ENCODE results near the gene ADAMTS12. TPM values are rescaled to one million over a fixed set of nuclear protein-coding genes. Genes with fewer than 3 reads are reported as not detected.

ADAMTS12 gene
- total and polyA plus RNA-seq, 2 of the 8 experiments (the other 6 are each of a cell fraction or from before 2014, with no cell fraction given), result 6.4 to 12.8 TPM

DNA sequence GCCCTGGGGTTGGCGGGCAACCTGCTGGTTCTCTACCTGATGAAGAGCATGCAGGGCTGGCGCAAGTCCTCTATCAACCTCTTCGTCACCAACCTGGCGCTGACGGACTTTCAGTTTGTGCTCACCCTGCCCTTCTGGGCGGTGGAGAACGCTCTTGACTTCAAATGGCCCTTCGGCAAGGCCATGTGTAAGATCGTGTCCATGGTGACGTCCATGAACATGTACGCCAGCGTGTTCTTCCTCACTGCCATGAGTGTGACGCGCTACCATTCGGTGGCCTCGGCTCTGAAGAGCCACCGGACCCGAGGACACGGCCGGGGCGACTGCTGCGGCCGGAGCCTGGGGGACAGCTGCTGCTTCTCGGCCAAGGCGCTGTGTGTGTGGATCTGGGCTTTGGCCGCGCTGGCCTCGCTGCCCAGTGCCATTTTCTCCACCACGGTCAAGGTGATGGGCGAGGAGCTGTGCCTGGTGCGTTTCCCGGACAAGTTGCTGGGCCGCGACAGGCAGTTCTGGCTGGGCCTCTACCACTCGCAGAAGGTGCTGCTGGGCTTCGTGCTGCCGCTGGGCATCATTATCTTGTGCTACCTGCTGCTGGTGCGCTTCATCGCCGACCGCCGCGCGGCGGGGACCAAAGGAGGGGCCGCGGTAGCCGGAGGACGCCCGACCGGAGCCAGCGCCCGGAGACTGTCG is 45.4 kb upstream of the ADAMTS12 start:
- 93% methylated on average over 51 of the region's 54 CpGs; no CpG with 5 or more reads in 1 of the 2 experiments for WGBS, 2 experiments (ENCODE audit: extremely low coverage in 1 of 2, insufficient coverage in 1 of 2, insufficient read length in 1 of 2, insufficient replicate concordance in 2 of 2, low coverage in 1 of 2, low lambda C conversion rate in 2 of 2, missing lambda C conversion rate in 1 of 2)
- peak overlapping the region; percentile 82 to 98; a peak in 2 of 4 replicates for H3K4me2 ChIP-seq (ENCODE audit: insufficient read depth in 1 of 2, low read depth in 2 of 2, low read length in 2 of 2)

More for the DNA sequence above, 45.4 kb upstream of the ADAMTS12 start:
- H4K5ac ChIP-seq (ENCODE audit: insufficient read length, low read depth, low read length), result no peak overlapping the region
- no peak overlapping the region for H2AFZ ChIP-seq (ENCODE audit: low read length)
- H3K9me3 ChIP-seq (ENCODE audit: insufficient read depth in 2 of 2, low read depth in 1 of 2, low read length in 1 of 2), result no peaks in the 10 kb centered on the region
- H3K56ac ChIP-seq (replicated peaks; ENCODE audit: insufficient read length, low read depth, low read length), result no peak overlapping the region
- TF ChIP-seq SUZ12 (IDR thresholded peaks at IDR 0.05; ENCODE audit: low read length), result peak; percentile 23; the same call in 1 of the 2 replicates
- no peak for TF ChIP-seq RXRA (IDR thresholded peaks at IDR 0.05; ENCODE audit: insufficient read depth, low read depth, low read length)
- H3K14ac ChIP-seq (ENCODE audit: insufficient read length), result no peak overlapping the region
- no peak overlapping the region for H4K91ac ChIP-seq (replicated peaks; ENCODE audit: insufficient read length, low read length)
- DNase-seq (ENCODE audit: low read depth in 1 of 2, low spot score in 2 of 2) (no peak), FAIRE-seq (no peak)
- H3K27ac ChIP-seq (ENCODE audit: low read depth, low read length), result no peak overlapping the region
- H3K23ac ChIP-seq (ENCODE audit: insufficient read length), result no peak overlapping the region
- H2BK20ac ChIP-seq (ENCODE audit: low read length), result no peak overlapping the region
- peak overlapping the region in 1 of 4 experiments; percentile 67; a peak in 1 of 8 replicates for H3K4me3 ChIP-seq (ENCODE audit: extremely low read depth in 1 of 4, insufficient read depth in 2 of 4, low read depth in 3 of 4, low read length in 4 of 4)
- H3K18ac ChIP-seq (ENCODE audit: extremely low read depth, low read length), result no peak overlapping the region
- no peak overlapping the region for H3K9ac ChIP-seq (replicated peaks in 1 of 4; ENCODE audit: extremely low read depth in 1 of 4, low read depth in 3 of 4, low read length in 3 of 4)
- no peaks in the 10 kb centered on the region for H3K79me2 ChIP-seq (ENCODE audit: control insufficient read depth in 1 of 2, insufficient read depth in 2 of 2, low read length in 2 of 2)
- H4K20me1 ChIP-seq (replicated peaks in 1 of 2; ENCODE audit: control insufficient read depth in 1 of 2, insufficient read depth in 2 of 2, low read length in 2 of 2), result no peaks in the 10 kb centered on the region
- H3K79me1 ChIP-seq (ENCODE audit: low read depth, low read length), result no peaks in the 10 kb centered on the region
- no peak overlapping the region for H2BK5ac ChIP-seq (ENCODE audit: low read depth, low read length)
- ChIA-PET POLR2A (ENCODE audit: partially characterized antibody) (no interaction called here), CTCF (ENCODE audit: partially characterized antibody) (interaction anchor here (0.7 to 4.6 kb wide), 13 partner anchors 8 to 501 kb away, joined by 3 to 44 read pairs (median 4); partner anchors contain the start of gene ADAMTS12)
- H2BK120ac ChIP-seq (replicated peaks; ENCODE audit: low read depth, low read length), result no peak overlapping the region
- peaks cover 7% of the 10 kb centered on the region for H3K23me2 ChIP-seq (ENCODE audit: low read depth, low read length)
- no peak overlapping the region for H2BK15ac ChIP-seq (ENCODE audit: low read length)
- H2AK5ac ChIP-seq (ENCODE audit: low read depth, low read length), result no peak overlapping the region
- H3K4ac ChIP-seq (replicated peaks; ENCODE audit: insufficient read length, low read depth, low read length), result no peak overlapping the region
- no peak overlapping the region; the same call in 1 of the 2 replicates for H4K8ac ChIP-seq (ENCODE audit: extremely low read depth, insufficient read depth, low read length)
- H3K4me1 ChIP-seq (replicated peaks in 1 of 4; ENCODE audit: control insufficient read depth in 3 of 4, insufficient read depth in 4 of 4, low read length in 3 of 4), result peaks cover 0 to 4% (median 3%) of the 10 kb centered on the region in 4 experiments; a peak in 3 of 7 replicates
- H3K36me3 ChIP-seq (ENCODE audit: control insufficient read depth in 2 of 4, insufficient read depth in 4 of 4, low read length in 3 of 4), result no peaks in the 10 kb centered on the region
- H2BK12ac ChIP-seq (ENCODE audit: low read depth, low read length), result no peak overlapping the region
- peaks cover 0 to 17% (median 13%) of the 10 kb centered on the region in 4 experiments; a peak in 5 of 7 replicates for H3K27me3 ChIP-seq (replicated peaks in 1 of 4; ENCODE audit: control insufficient read depth in 3 of 4, extremely low read depth in 1 of 4, insufficient read depth in 3 of 4, low read length in 3 of 4)

All from H1 (cell line).